ENCODE data around the gene PRDM7. TPM values are rescaled to one million over a fixed set of nuclear protein-coding genes. Genes with fewer than 3 reads are reported as not detected.
"Not testable (repeated sequence)": the region's sequence is repeated elsewhere in the genome, so short reads cannot be mapped to it uniquely, and the experiment has no call there.

The PRDM7 gene
- polyA plus RNA-seq, 1 donor from 2014 or later: not detected

DNA sequence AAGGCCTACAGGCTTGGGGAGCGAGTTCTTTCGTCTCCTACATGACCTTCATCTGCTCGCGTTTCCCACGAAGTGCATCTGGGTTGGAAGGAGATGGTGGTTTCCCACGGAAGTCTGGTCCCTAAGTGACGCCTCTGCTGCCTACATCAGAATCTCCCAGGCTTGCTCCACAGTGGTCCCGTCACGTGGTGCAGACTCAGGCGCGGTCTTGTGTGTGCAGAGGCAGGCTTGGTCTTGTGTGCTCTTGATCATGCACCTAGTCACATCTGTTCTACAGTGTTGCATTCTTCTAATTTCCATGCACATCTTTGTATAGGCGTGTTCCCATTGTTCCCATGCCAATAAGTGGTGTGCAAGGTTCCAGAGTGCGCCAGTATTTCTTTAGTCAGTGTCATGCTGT is 27.6 kb upstream of the PRDM7 start:
- not testable (repeated sequence) for H3K79me2 ChIP-seq (replicated peaks; ENCODE audit: insufficient read depth, low read length); H3K36me3 ChIP-seq (ENCODE audit: insufficient read depth, low read length); H4K20me1 ChIP-seq (ENCODE audit: insufficient read depth); H3K4me2 ChIP-seq (ENCODE audit: low read length); H3K27ac ChIP-seq (ENCODE audit: low read length); H3K27me3 ChIP-seq (ENCODE audit: insufficient read depth, low read depth, low read length); H2AFZ ChIP-seq (ENCODE audit: low read depth, low read length); H3K4me3 ChIP-seq (ENCODE audit: low read length); H3K9me3 ChIP-seq (ENCODE audit: low read length); H3K9me2 ChIP-seq (ENCODE audit: insufficient read depth, low read length); H3F3A ChIP-seq (ENCODE audit: insufficient read depth, low read length, poor library complexity, severe bottlenecking); H3K9ac ChIP-seq (ENCODE audit: low read length)

DNA sequence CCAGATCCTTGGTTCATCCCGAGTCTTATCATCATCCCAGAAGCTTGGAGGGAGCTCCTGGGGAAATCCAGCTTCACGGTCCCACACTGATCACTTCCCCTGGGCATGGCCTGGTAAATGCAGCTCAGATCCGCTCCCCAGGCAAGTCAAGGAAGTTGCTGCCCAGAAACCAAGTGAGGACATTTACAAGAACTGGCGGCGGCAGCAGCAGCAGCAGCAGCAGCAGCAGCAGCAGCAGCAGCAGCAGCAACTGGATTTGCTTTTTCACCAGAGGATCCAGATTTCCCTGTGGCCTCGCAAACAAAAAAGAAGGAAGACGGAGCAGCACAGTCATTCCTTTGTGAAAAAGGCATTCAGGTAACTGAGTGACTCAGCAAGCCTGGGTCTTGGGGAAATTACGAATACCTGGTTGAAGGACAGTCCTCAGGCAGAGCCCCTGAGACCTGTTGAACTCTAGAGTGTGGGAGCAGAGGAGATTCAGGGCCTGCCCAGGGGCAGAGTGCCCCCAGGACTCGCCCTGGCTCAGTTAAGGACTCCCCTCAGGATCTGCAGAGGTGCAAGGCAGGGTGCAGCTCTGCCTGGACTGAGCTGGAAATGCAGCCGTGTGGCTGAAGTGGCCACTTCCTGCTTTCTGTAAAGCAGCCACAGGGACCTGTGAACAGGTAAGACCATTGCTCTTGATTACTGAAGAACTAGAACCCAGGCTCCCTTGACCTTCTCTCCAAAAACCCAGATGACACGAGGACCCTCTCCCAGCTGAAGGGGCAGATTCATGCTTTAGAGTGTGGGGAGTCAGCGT is 25.2 kb upstream of the PRDM7 start:
- H4K20me1 ChIP-seq (ENCODE audit: insufficient read depth); H3K4me3 ChIP-seq (ENCODE audit: low read length); H3F3A ChIP-seq (ENCODE audit: insufficient read depth, low read length, poor library complexity, severe bottlenecking); H3K9me2 ChIP-seq (ENCODE audit: insufficient read depth, low read length); H2AFZ ChIP-seq (ENCODE audit: low read depth, low read length); H3K36me3 ChIP-seq (ENCODE audit: insufficient read depth, low read length); H3K79me2 ChIP-seq (replicated peaks; ENCODE audit: insufficient read depth, low read length); H3K27me3 ChIP-seq (ENCODE audit: insufficient read depth, low read depth, low read length); H3K4me2 ChIP-seq (ENCODE audit: low read length); H3K9ac ChIP-seq (ENCODE audit: low read length); H3K9me3 ChIP-seq (ENCODE audit: low read length); H3K27ac ChIP-seq (ENCODE audit: low read length): not testable (repeated sequence)

GRCh38 chr16:90101332-90101731 is 24.2 kb upstream of the PRDM7 start:
- not testable (repeated sequence) for H3K79me2 ChIP-seq (replicated peaks; ENCODE audit: insufficient read depth, low read length); H3K4me2 ChIP-seq (ENCODE audit: low read length); H2AFZ ChIP-seq (ENCODE audit: low read depth, low read length); H3F3A ChIP-seq (ENCODE audit: insufficient read depth, low read length, poor library complexity, severe bottlenecking); H3K4me3 ChIP-seq (ENCODE audit: low read length); H3K27me3 ChIP-seq (ENCODE audit: insufficient read depth, low read depth, low read length); H3K27ac ChIP-seq (ENCODE audit: low read length); H4K20me1 ChIP-seq (ENCODE audit: insufficient read depth); H3K9me2 ChIP-seq (ENCODE audit: insufficient read depth, low read length); H3K36me3 ChIP-seq (ENCODE audit: insufficient read depth, low read length); H3K9ac ChIP-seq (ENCODE audit: low read length); H3K9me3 ChIP-seq (ENCODE audit: low read length)

GRCh38 chr16:90100790-90101189 is 23.7 kb upstream of the PRDM7 start:
- not testable (repeated sequence) for H3K9me2 ChIP-seq (ENCODE audit: insufficient read depth, low read length); H3K9me3 ChIP-seq (ENCODE audit: low read length); H3K79me2 ChIP-seq (replicated peaks; ENCODE audit: insufficient read depth, low read length); H3K27me3 ChIP-seq (ENCODE audit: insufficient read depth, low read depth, low read length); H2AFZ ChIP-seq (ENCODE audit: low read depth, low read length); H4K20me1 ChIP-seq (ENCODE audit: insufficient read depth); H3K4me3 ChIP-seq (ENCODE audit: low read length); H3K9ac ChIP-seq (ENCODE audit: low read length); H3K36me3 ChIP-seq (ENCODE audit: insufficient read depth, low read length); H3K27ac ChIP-seq (ENCODE audit: low read length); H3F3A ChIP-seq (ENCODE audit: insufficient read depth, low read length, poor library complexity, severe bottlenecking); H3K4me2 ChIP-seq (ENCODE audit: low read length)

- H3F3A ChIP-seq (ENCODE audit: insufficient read depth, low read length, poor library complexity, severe bottlenecking): not testable (repeated sequence)
Measured at GRCh38 chr16:90100229-90100628, 23.1 kb upstream of the PRDM7 start.

DNA sequence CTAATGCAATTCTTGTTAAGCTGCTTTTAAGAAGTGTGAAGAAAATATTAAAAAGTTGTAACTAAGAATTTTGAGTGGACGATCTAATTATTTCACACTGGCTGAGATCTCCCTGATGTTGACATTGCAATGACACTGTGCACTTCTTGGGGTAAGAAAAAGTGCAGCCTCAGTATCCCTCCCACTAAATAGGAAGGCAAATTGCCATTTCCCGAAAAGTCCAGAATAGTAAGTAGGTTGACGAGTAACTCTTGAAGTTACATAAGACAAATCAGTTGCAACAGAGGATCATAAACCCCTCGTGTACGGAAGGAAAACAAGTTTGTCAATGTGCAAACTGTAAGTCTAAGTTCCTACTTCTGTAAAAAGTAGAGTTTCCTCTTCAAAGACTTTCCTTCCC is 21.8 kb upstream of the PRDM7 start:
- H3K4me3 ChIP-seq (ENCODE audit: low read length); H3K27me3 ChIP-seq (ENCODE audit: insufficient read depth, low read depth, low read length); H3K36me3 ChIP-seq (ENCODE audit: insufficient read depth, low read length); H3K27ac ChIP-seq (ENCODE audit: low read length); H4K20me1 ChIP-seq (ENCODE audit: insufficient read depth); H3K4me2 ChIP-seq (ENCODE audit: low read length); H3K79me2 ChIP-seq (replicated peaks; ENCODE audit: insufficient read depth, low read length); H3F3A ChIP-seq (ENCODE audit: insufficient read depth, low read length, poor library complexity, severe bottlenecking); H3K9ac ChIP-seq (ENCODE audit: low read length); H3K9me2 ChIP-seq (ENCODE audit: insufficient read depth, low read length); H3K9me3 ChIP-seq (ENCODE audit: low read length); H2AFZ ChIP-seq (ENCODE audit: low read depth, low read length): not testable (repeated sequence)

More at GRCh38 chr16:90100229-90100628, 23.1 kb upstream of the PRDM7 start:
- H3K9me3 ChIP-seq (ENCODE audit: low read length); H3K27me3 ChIP-seq (ENCODE audit: insufficient read depth, low read depth, low read length); H3K9me2 ChIP-seq (ENCODE audit: insufficient read depth, low read length); H2AFZ ChIP-seq (ENCODE audit: low read depth, low read length); H3K36me3 ChIP-seq (ENCODE audit: insufficient read depth, low read length); H3K79me2 ChIP-seq (replicated peaks; ENCODE audit: insufficient read depth, low read length); H3K4me3 ChIP-seq (ENCODE audit: low read length); H3K4me2 ChIP-seq (ENCODE audit: low read length); H4K20me1 ChIP-seq (ENCODE audit: insufficient read depth); H3K9ac ChIP-seq (ENCODE audit: low read length); H3K27ac ChIP-seq (ENCODE audit: low read length): not testable (repeated sequence)

DNA sequence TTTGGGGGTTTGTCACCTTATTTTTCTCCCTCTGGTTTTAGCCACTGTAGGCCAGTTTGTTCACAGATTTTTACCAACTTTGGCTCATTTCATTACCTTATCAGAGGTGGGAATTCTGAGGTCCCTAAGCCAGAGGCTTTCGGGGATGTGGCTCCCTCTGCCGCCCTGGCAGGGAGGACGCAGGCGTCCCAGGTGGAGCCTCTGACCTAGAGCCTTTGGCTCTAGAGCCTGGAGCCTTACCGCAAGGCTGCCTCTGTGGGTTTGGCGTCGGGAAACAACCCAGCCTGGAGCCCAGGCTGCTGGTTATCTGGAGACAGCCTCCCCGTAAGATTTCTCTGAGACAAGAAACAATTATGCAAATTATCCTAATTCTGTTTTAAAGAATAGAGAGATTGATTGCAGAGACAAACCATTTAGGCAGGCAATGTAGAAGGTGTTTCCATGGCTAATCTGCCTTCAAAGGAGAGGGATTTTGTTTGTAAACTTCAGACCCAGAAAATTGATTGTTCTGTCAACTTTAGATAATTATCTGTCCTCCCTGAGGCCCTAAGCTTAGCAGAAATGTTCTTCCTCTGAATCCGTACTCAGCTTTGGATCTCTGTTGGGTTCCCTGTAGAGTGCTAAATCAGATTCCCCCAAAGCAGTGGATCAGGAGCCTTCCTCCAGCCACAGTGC is 20.0 kb upstream of the PRDM7 start:
- not testable (repeated sequence) for H3F3A ChIP-seq (ENCODE audit: insufficient read depth, low read length, poor library complexity, severe bottlenecking); H4K20me1 ChIP-seq (ENCODE audit: insufficient read depth); H2AFZ ChIP-seq (ENCODE audit: low read depth, low read length); H3K36me3 ChIP-seq (ENCODE audit: insufficient read depth, low read length); H3K9me3 ChIP-seq (ENCODE audit: low read length); H3K9me2 ChIP-seq (ENCODE audit: insufficient read depth, low read length); H3K4me3 ChIP-seq (ENCODE audit: low read length); H3K9ac ChIP-seq (ENCODE audit: low read length); H3K27ac ChIP-seq (ENCODE audit: low read length); H3K4me2 ChIP-seq (ENCODE audit: low read length); H3K79me2 ChIP-seq (replicated peaks; ENCODE audit: insufficient read depth, low read length); H3K27me3 ChIP-seq (ENCODE audit: insufficient read depth, low read depth, low read length)

DNA sequence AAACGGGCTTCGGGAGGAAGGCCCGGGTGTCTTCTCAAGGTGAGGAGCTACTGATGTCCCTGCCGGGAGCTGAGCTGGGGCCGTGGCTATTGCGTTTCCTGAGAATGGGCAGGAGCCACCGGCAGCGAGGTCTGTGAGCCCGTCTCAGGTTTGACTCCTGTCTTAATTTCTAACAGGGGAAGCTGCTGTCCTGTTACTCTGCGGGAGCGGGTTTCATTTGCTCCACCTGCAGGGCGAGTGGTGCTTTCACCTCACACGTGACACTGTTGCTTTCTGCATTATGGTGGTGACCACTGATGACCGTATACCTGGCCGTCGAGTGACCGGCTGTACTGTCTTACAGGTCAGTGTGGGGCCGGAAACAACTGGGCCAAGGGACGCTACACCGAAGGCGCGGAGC is 17.7 kb upstream of the PRDM7 start:
- not testable (repeated sequence) for H3K9me3 ChIP-seq (ENCODE audit: low read length)

More for the DNA sequence above, 17.7 kb upstream of the PRDM7 start:
- H2AFZ ChIP-seq (ENCODE audit: low read depth, low read length); H4K20me1 ChIP-seq (ENCODE audit: insufficient read depth); H3F3A ChIP-seq (ENCODE audit: insufficient read depth, low read length, poor library complexity, severe bottlenecking); H3K27ac ChIP-seq (ENCODE audit: low read length); H3K4me3 ChIP-seq (ENCODE audit: low read length); H3K4me2 ChIP-seq (ENCODE audit: low read length); H3K36me3 ChIP-seq (ENCODE audit: insufficient read depth, low read length); H3K79me2 ChIP-seq (replicated peaks; ENCODE audit: insufficient read depth, low read length); H3K9me2 ChIP-seq (ENCODE audit: insufficient read depth, low read length); H3K27me3 ChIP-seq (ENCODE audit: insufficient read depth, low read depth, low read length); H3K9ac ChIP-seq (ENCODE audit: low read length): not testable (repeated sequence)

All from neural cell (in vitro differentiated cells).